K562 (cell line): ENCODE measurements around the gene ACO2. TPM values are rescaled to one million over a fixed set of nuclear protein-coding genes. Genes with fewer than 3 reads are reported as not detected.

Experiments used
- BCOR ChIP-seq: fragments of 450-650 bp; IDR thresholded peaks from 2 replicates; pipeline ENCODE4 v1.6.1; 2016
- BRF2 ChIP-seq: IDR thresholded peaks from 3 replicates; pipeline ENCODE4 v1.6.1; 2011; ENCODE audit warnings: borderline replicate concordance, mild to moderate bottlenecking; ENCODE audit not compliant: insufficient read length, insufficient read depth
- CHD2 ChIP-seq: IDR thresholded peaks from 2 replicates; pipeline ENCODE4 v1.6.1; 2011; ENCODE audit warnings: low read depth, low read length
- ETV5 ChIP-seq: sonication (generic); formaldehyde crosslinking; IDR thresholded peaks from 2 replicates; pipeline ENCODE4 v1.4.0; 2020; ENCODE audit warnings: low read depth, mild to moderate bottlenecking, missing genetic modification reagents
- GABPB1 ChIP-seq: sonication (generic); formaldehyde crosslinking; IDR thresholded peaks from 2 replicates; pipeline ENCODE4 v1.8.0; 2022; ENCODE audit warnings: mild to moderate bottlenecking, missing genetic modification reagents
- HDAC1 ChIP-seq, 2 experiments: fragments of 450-650 bp; IDR thresholded peaks; 2 replicates each; pipeline ENCODE4 v1.6.1; 2016 to 2017; ENCODE audit warnings: inconsistent platforms in 1 of 2, mild to moderate bottlenecking in 1 of 2, moderate library complexity in 1 of 2
- HDAC6 ChIP-seq: IDR thresholded peaks from 2 replicates; pipeline ENCODE4 v1.6.1; 2012; ENCODE audit warnings: low read depth, mild to moderate bottlenecking, control low read depth, inconsistent platforms, low read length, moderate library complexity
- HLTF ChIP-seq: fragments of 450-650 bp; IDR thresholded peaks from 2 replicates; pipeline ENCODE4 v1.6.1; 2016
- ILF3 ChIP-seq: fragments of 450-650 bp; IDR thresholded peaks from 2 replicates; pipeline ENCODE4 v1.6.1; 2018; ENCODE audit warnings: antibody characterized with exemption, mild to moderate bottlenecking, moderate library complexity, borderline replicate concordance
- KLF16 ChIP-seq: IDR thresholded peaks from 2 replicates; pipeline ENCODE4 v1.6.1; 2016; ENCODE audit warnings: antibody characterized with exemption
- POLR2B ChIP-seq: fragments of 450-650 bp; IDR thresholded peaks from 2 replicates; pipeline ENCODE4 v1.6.1; 2018; ENCODE audit warnings: low read depth; ENCODE audit not compliant: partially characterized antibody
- SAP30 ChIP-seq: fragments of 200-600 bp; sonication (generic); IDR thresholded peaks from 2 replicates; pipeline ENCODE4 v1.6.1; 2012; ENCODE audit warnings: borderline replicate concordance, low read depth, mild to moderate bottlenecking, moderate library complexity, low read length, control low read depth, inconsistent platforms; ENCODE audit not compliant: insufficient read depth, poor library complexity, severe bottlenecking
- SLC30A9 ChIP-seq: fragments of 250-450 bp; sonication (Bioruptor Pico); IDR thresholded peaks from 2 replicates; pipeline ENCODE4 v1.8.0; 2022; ENCODE audit warnings: mild to moderate bottlenecking, moderate library complexity
- SMARCA4 ChIP-seq: fragments of 450-650 bp; IDR thresholded peaks from 2 replicates; pipeline ENCODE4 v1.6.1; 2016
- SMC3 ChIP-seq: conservative IDR thresholded peaks from 2 replicates; pipeline ENCODE4 v1.6.1; 2011; ENCODE audit warnings: low read depth, low read length, improper control_type of control experiment; ENCODE audit not compliant: insufficient read depth
- STAT5A ChIP-seq: IDR thresholded peaks from 2 replicates; pipeline ENCODE4 v1.6.1; 2012; ENCODE audit warnings: low read length, inconsistent platforms, borderline replicate concordance
- TAF9B ChIP-seq: fragments of 450-650 bp; IDR thresholded peaks from 2 replicates; pipeline ENCODE4 v1.6.1; 2018; ENCODE audit warnings: mild to moderate bottlenecking; ENCODE audit not compliant: partially characterized antibody
- TBP ChIP-seq: optimal IDR thresholded peaks from 2 replicates; pipeline ENCODE3; 2011; ENCODE audit warnings: low read depth, low read length, improper control_type of control experiment
- TRIM24 ChIP-seq, 2 experiments: fragments of 450-650 bp; IDR thresholded peaks; 2 replicates each; pipeline ENCODE4 v1.6.1; 2016
- XRCC5 ChIP-seq: fragments of 200-400 bp; formaldehyde crosslinking; IDR thresholded peaks from 2 replicates; pipeline ENCODE4 v1.6.1; 2017; ENCODE audit warnings: low read depth, mild to moderate bottlenecking, low read length
- ZBTB43 ChIP-seq: sonication (generic); formaldehyde crosslinking; IDR thresholded peaks from 2 replicates; pipeline ENCODE4 v1.8.0; 2023; ENCODE audit warnings: mild to moderate bottlenecking, missing genetic modification reagents
- ZBTB5 ChIP-seq: fragments of 450-650 bp; IDR thresholded peaks from 2 replicates; pipeline ENCODE4 v1.6.1; 2017; ENCODE audit warnings: antibody characterized with exemption
- polyA plus RNA-seq, 8 experiments: library from polyadenylated mRNA; depleted of rRNA in 4 of 8; stranded (reverse) in 5 of 8; unstranded in 3 of 8; fragments of >200 nt; fragmentation: Nextera tagmentation in 2 of 8; fragmentation: Illumina TruSeq in 1 of 8; extraction: Ambion mirVana in 2 of 8; extraction: Trizol in 1 of 8; gene quantifications; 2 replicates each; pipeline versions ENCODE4 v1.2.1 to v1.2.3, GENCODE V29; 2011 to 2014; ENCODE audit warnings: inconsistent platforms in 1 of 8, missing spikeins in 1 of 8
- total RNA-seq, 7 experiments: library from RNA; depleted of rRNA in 6 of 7; stranded (reverse); fragments of >200 nt in 6 of 7; fragmentation: Illumina TruSeq in 2 of 7; extraction: Trizol in 2 of 7; gene quantifications; 2 replicates each; pipeline versions ENCODE4 v1.2.1 to v1.2.3, GENCODE V29; 2011 to 2021; ENCODE audit warnings: low replicate concordance in 1 of 7

ACO2 gene
- total and polyA plus RNA-seq, 9 of the 15 experiments (the other 6 are each of a cell fraction or from before 2014, with no cell fraction given): 16.2 to 119 (median 43.2) TPM

- TF ChIP-seq ZBTB43 (CRISPR knock-in tag) (no peak), TBP (peak; percentile 45), STAT5A (no peak), GABPB1 (CRISPR knock-in tag) (peak; percentile 42; the same call in 1 of the 2 replicates), BRF2 (no peak), SAP30 (no peak), SMARCA4 (peak; percentile 47; the same call in 1 of the 2 replicates), BCOR (0 out of 2 replicates have a peak, but pooled peaks have one; percentile 19), XRCC5 (no peak), HDAC1 (IDR thresholded peaks at IDR 0.05) (peak in 1 of 2 experiments; percentile 65; a peak in 1 of 4 replicates), ZBTB5 (no peak), HLTF (no peak), POLR2B (peak; percentile 45), SMC3 (no peak), CHD2 (peak; percentile 56; the same call in 1 of the 2 replicates), ETV5 (CRISPR knock-in tag) (no peak), TAF9B (peak; percentile 68), SLC30A9 (CRISPR knock-in tag) (no peak), HDAC6 (no peak), TRIM24 (IDR thresholded peaks at IDR 0.05) (no peak), KLF16 (no peak), ILF3 (no peak)
Measured at GRCh38 chr22:41448189-41448808, 20.6 kb upstream of the ACO2 start (continued).
